GM12878 (cell line): ENCODE results near the gene TM9SF4. TPM values are rescaled to one million over a fixed set of nuclear protein-coding genes. Genes with fewer than 3 reads are reported as not detected.

Source experiments
- ATAC-seq: fragments of 200-7000 bp; cut with Tn5 transposase; 3 replicates; pipeline ENCODE4 v1.9.1; 2020; ENCODE audit warnings: mild to moderate bottlenecking, moderate library complexity
- BruUV-seq: library from RNA; stranded (reverse); fragments of 400-500 nt; replicated peaks from 2 replicates; lab custom pipeline; 2021; lab: Mats Ljungman, UMichigan
- CTCF ChIA-PET: fragments of 300-600 bp; sonication (Branson Sonifier 250); formaldehyde crosslinking; extraction: SDS; loops from one replicate; lab custom pipeline; 2021; ENCODE audit warnings: inconsistent platforms; lab: Yijun Ruan, JAX
- POLR2A ChIA-PET: fragments of 350-600 bp; formaldehyde crosslinking; extraction: SDS; loops from one replicate; lab custom pipeline; 2021; ENCODE audit warnings: inconsistent platforms; lab: Charles Lee
- RAD21 ChIA-PET: fragments of 300-600 bp; sonication (Branson Sonifier 250); formaldehyde crosslinking; loops from one replicate; lab custom pipeline; 2023; ENCODE audit warnings: antibody characterized with exemption; ENCODE audit not compliant: unreplicated experiment; lab: Charles Lee
- SMC1A ChIA-PET: fragments of 300-600 bp; sonication (Branson Sonifier 250); formaldehyde crosslinking; loops from one replicate; lab custom pipeline; 2023; ENCODE audit not compliant: unreplicated experiment, uncharacterized antibody; lab: Charles Lee
- DNase-seq: peaks from one replicate; pipeline ENCODE4 v3.0.0-alpha.2; 2011; ENCODE audit warnings: low read depth, low spot score
- FAIRE-seq: peaks from 3 replicates; lab custom pipeline; 2011; peaks lifted over from hg19 to GRCh38; lab: Jason Lieb, UNC
- H2AFZ ChIP-seq: 2 replicates; pipeline ENCODE4 v1.6.0; 2011; ENCODE audit warnings: low read depth, low read length, control low read depth; ENCODE audit not compliant: control insufficient read depth
- H3K27ac ChIP-seq: 2 replicates; pipeline ENCODE4 v1.5.1; 2011; ENCODE audit warnings: control low read depth; ENCODE audit not compliant: control insufficient read depth, insufficient read depth
- H3K27me3 ChIP-seq, 2 experiments: replicated peaks in 1 of 2; 2 replicates each; pipeline versions ENCODE4 v1.6.0 to v1.6.1; 2011; ENCODE audit warnings: low read length in 1 of 2; ENCODE audit not compliant: control insufficient read depth in 2 of 2, insufficient read depth in 2 of 2
- H3K36me3 ChIP-seq, 2 experiments: 2 replicates each; pipeline ENCODE4 v1.5.1; 2011; ENCODE audit warnings: low read length in 1 of 2; ENCODE audit not compliant: control insufficient read depth in 2 of 2, insufficient read depth in 2 of 2
- H3K4me1 ChIP-seq: 2 replicates; pipeline ENCODE4 v1.6.1; 2011; ENCODE audit warnings: mild to moderate bottlenecking, low read length, moderate library complexity, mixed read lengths; ENCODE audit not compliant: control insufficient read depth, insufficient read depth
- H3K4me2 ChIP-seq: 2 replicates; pipeline ENCODE4 v1.6.0; 2011; ENCODE audit warnings: control low read depth; ENCODE audit not compliant: control insufficient read depth, insufficient read depth
- H3K4me3 ChIP-seq: fragments of 200-600 bp; sonication (generic); 2 replicates; pipeline ENCODE4 v1.5.1; 2016
- H3K79me2 ChIP-seq: 2 replicates; pipeline ENCODE4 v1.6.0; 2011; ENCODE audit warnings: low read length; ENCODE audit not compliant: control insufficient read depth, insufficient read depth
- H3K9ac ChIP-seq: 2 replicates; pipeline ENCODE4 v1.8.0; 2011; ENCODE audit warnings: low read length, control low read depth, mixed read lengths; ENCODE audit not compliant: control insufficient read depth, insufficient read depth
- H3K9me3 ChIP-seq: replicated peaks from 3 replicates; pipeline ENCODE4 v1.5.1; 2011; ENCODE audit warnings: mild to moderate bottlenecking, low read length; ENCODE audit not compliant: control insufficient read depth, insufficient read depth
- H4K20me1 ChIP-seq: 2 replicates; pipeline ENCODE4 v1.6.0; 2011; ENCODE audit not compliant: control insufficient read depth, insufficient read depth
- BRCA1 ChIP-seq: IDR thresholded peaks from 2 replicates; pipeline ENCODE4 v1.6.1; 2011; ENCODE audit warnings: low read depth, low read length, improper control_type of control experiment
- CREM ChIP-seq: IDR thresholded peaks from 2 replicates; pipeline ENCODE4 v1.6.1; 2014; ENCODE audit warnings: antibody characterized with exemption, low read depth
- DPF2 ChIP-seq: fragments of 450-650 bp; IDR thresholded peaks from 2 replicates; pipeline ENCODE4 v1.6.1; 2017; ENCODE audit warnings: mild to moderate bottlenecking
- ESRRA ChIP-seq: IDR thresholded peaks from 2 replicates; pipeline ENCODE4 v1.6.1; 2012; ENCODE audit warnings: mild to moderate bottlenecking, low read length, improper control_type of control experiment
- NFYB ChIP-seq: IDR thresholded peaks from 2 replicates; pipeline ENCODE4 v1.6.1; 2011; ENCODE audit warnings: low read depth, mild to moderate bottlenecking, low read length, improper control_type of control experiment, moderate library complexity; ENCODE audit not compliant: insufficient read depth
- NR2F1 ChIP-seq: fragments of 450-650 bp; conservative IDR thresholded peaks from 2 replicates; pipeline ENCODE4 v1.6.1; 2017; ENCODE audit warnings: mild to moderate bottlenecking
- POLR2A ChIP-seq: IDR thresholded peaks from 2 replicates; pipeline ENCODE4 v1.6.1; 2011; ENCODE audit warnings: low read depth, mild to moderate bottlenecking, low read length
- RFX5 ChIP-seq: IDR thresholded peaks from 2 replicates; pipeline ENCODE4 v1.6.1; 2011; ENCODE audit warnings: low read depth, low read length, improper control_type of control experiment
- TCF7 ChIP-seq: IDR thresholded peaks from 2 replicates; pipeline ENCODE4 v1.6.1; 2014; ENCODE audit warnings: antibody characterized with exemption, borderline replicate concordance
- ZNF24 ChIP-seq: fragments of 450-650 bp; IDR thresholded peaks from 2 replicates; pipeline ENCODE4 v1.6.1; 2017; ENCODE audit warnings: antibody characterized with exemption, mild to moderate bottlenecking
- ZNF384 ChIP-seq: IDR thresholded peaks from 2 replicates; pipeline ENCODE4 v1.6.1; 2012; ENCODE audit warnings: low read depth, mild to moderate bottlenecking, low read length, improper control_type of control experiment, borderline replicate concordance
- WGBS: methylation state at CpG from one replicate; pipeline ENCODE4 v1.1.6; 2016; ENCODE audit warnings: low lambda C conversion rate; ENCODE audit not compliant: insufficient replicate concordance, insufficient coverage; ENCODE audit errors: missing lambda C conversion rate; 5-methylcytosine and 5-hydroxymethylcytosine counted together
- in situ Hi-C: fragments of 300-500 bp; cut with MboI; formaldehyde crosslinking; loops from 9 replicates; pipeline ENCODE4 v1.14.3; 2018; ENCODE audit warnings: mixed read lengths
- intact Hi-C: fragments of 100-400 bp; cut with micrococcal nuclease; formaldehyde crosslinking; loops from one replicate; pipeline ENCODE4 v1.14.2; 2022; ENCODE audit not compliant: unreplicated experiment
- polyA plus RNA-seq, 11 experiments: library from polyadenylated mRNA; depleted of rRNA in 4 of 11; unstranded in 6 of 11; stranded (reverse) in 5 of 11; fragments of >200 nt; fragmentation: Nextera tagmentation in 4 of 11; fragmentation: Illumina TruSeq in 1 of 11; extraction: Ambion mirVana in 4 of 11; extraction: Trizol in 1 of 11; gene quantifications; 1 replicate in 1 of 11; 2 replicates in 10 of 11; pipeline versions ENCODE4 v1.2.1 to v1.2.3, GENCODE V29; 2011 to 2016; ENCODE audit warnings: inconsistent platforms in 2 of 11, missing spikeins in 2 of 11, low read depth in 1 of 11
- total RNA-seq, 4 experiments: library from RNA; depleted of rRNA in 3 of 4; stranded (reverse); fragments of >200 nt in 3 of 4; fragmentation: Illumina TruSeq in 1 of 4; extraction: Trizol in 1 of 4; gene quantifications; 2 replicates each; pipeline versions ENCODE4 v1.2.1 to v1.2.3, GENCODE V29; 2013 to 2021
- TF ChIP-seq, protein P1 (sequence below): IDR thresholded peaks from 2 replicates; pipeline ENCODE4 v1.6.1; 2011; ENCODE audit warnings: low read depth, mild to moderate bottlenecking, low read length, moderate library complexity, borderline replicate concordance; ENCODE audit errors: extremely low read depth
- TF ChIP-seq, protein P2 (sequence below): fragments of 450-650 bp; formaldehyde crosslinking; IDR thresholded peaks from 2 replicates; pipeline ENCODE4 v1.4.0; 2020; ENCODE audit warnings: mild to moderate bottlenecking, moderate library complexity
- TF ChIP-seq, protein P3 (sequence below), 3 experiments: IDR thresholded peaks in 2 of 3; conservative IDR thresholded peaks in 1 of 3; 2 replicates each; pipeline ENCODE4 v1.5.1; 2011; ENCODE audit warnings: low read depth in 3 of 3, low read length in 3 of 3, mild to moderate bottlenecking in 3 of 3, control low read depth in 2 of 3, moderate library complexity in 2 of 3, inconsistent platforms in 1 of 3, mixed read lengths in 1 of 3; ENCODE audit not compliant: control insufficient read depth in 2 of 3, insufficient read depth in 1 of 3; ENCODE audit errors: extremely low read depth in 1 of 3

TM9SF4 gene
- total and polyA plus RNA-seq, 10 of the 15 experiments (the other 5 are each of a cell fraction or from before 2014, with no cell fraction given): 8.5 to 47.8 (median 24.3) TPM

DNA sequence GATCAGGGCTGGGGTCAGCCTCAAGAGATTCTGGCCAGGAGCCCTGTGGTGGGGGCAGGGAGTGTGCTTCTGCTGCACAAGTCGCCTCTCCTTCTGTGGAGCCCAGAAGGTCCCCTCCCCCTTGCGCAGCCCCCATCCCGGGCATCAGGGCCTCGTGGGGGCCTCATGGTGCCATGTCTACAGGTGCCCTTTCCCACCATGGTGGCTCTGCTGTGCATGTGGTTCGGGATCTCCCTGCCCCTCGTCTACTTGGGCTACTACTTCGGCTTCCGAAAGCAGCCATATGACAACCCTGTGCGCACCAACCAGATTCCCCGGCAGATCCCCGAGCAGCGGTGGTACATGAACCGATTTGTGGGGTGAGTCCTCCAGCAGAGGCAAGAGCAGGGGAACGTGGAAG is 48.1 kb downstream of the TM9SF4 start:
- no peak overlapping the region for H2AFZ ChIP-seq
- H3K4me1 ChIP-seq: peaks cover 10% of the 10 kb centered on the region
- in situ Hi-C loops (no loop called here), intact Hi-C loops (no loop called here)
- TF ChIP-seq ZNF384 (no peak), CREM (no peak), RFX5 (no peak), ESRRA (no peak), ZNF24 (no peak), TCF7 (no peak)
- TF ChIP-seq, protein P1, sequence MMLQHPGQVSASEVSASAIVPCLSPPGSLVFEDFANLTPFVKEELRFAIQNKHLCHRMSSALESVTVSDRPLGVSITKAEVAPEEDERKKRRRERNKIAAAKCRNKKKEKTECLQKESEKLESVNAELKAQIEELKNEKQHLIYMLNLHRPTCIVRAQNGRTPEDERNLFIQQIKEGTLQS: no peak
- no peak for DNase-seq
- no peaks in the 10 kb centered on the region for H3K9me3 ChIP-seq
- no peak overlapping the region for H3K27ac ChIP-seq
- H3K4me3 ChIP-seq: no peak overlapping the region
- H3K79me2 ChIP-seq: no peaks in the 10 kb centered on the region
- ChIA-PET CTCF (no interaction called here), RAD21 (interaction anchor here (0.5 kb wide), 1 partner anchor 227 kb away, joined by 3 read pairs; no protein-coding TSS in a partner anchor), SMC1A (no interaction called here), POLR2A (no interaction called here)
- H4K20me1 ChIP-seq: no peaks in the 10 kb centered on the region
- no peak for FAIRE-seq
- H3K27me3 ChIP-seq: no peaks in the 10 kb centered on the region
- peaks cover 15 to 35% of the 10 kb centered on the region in 2 experiments for H3K36me3 ChIP-seq
- 98% methylated on average over 14 of the region's 14 CpGs for WGBS
- no peak overlapping the region for H3K9ac ChIP-seq
- H3K4me2 ChIP-seq: no peak overlapping the region
- no TSS peak for BruUV-seq
- ATAC-seq: no peak

DNA sequence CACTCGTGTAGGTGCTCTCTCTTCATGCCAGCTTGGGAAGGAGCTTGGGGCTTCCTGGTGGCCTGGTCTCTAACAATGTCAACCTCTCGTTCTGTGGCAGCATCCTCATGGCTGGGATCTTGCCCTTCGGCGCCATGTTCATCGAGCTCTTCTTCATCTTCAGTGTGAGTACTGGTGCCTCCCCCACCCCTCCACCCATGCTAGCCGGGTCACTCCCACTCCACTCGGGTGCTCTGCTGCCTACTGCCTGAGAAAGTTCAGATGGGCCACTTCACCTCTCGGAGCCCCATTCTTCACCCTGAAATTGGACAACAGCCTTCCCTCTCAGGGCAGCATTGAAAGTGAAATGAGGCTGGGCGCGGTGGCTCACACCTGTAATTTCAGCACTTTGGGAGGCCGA is 48.8 kb downstream of the TM9SF4 start:
- POLR2A ChIA-PET: no interaction called here
- H3K4me1 ChIP-seq: peaks cover 10% of the 10 kb centered on the region
- CTCF ChIA-PET: no interaction called here
- no peaks in the 10 kb centered on the region for H3K27me3 ChIP-seq
- intact Hi-C loops (no loop called here), in situ Hi-C loops (no loop called here)
- RAD21 ChIA-PET: no interaction called here
- DNase-seq (no peak), ATAC-seq (no peak), FAIRE-seq (no peak)
- no peaks in the 10 kb centered on the region for H3K9me3 ChIP-seq
- H3K27ac ChIP-seq: no peak overlapping the region
- no peaks in the 10 kb centered on the region for H3K79me2 ChIP-seq
- no peaks in the 10 kb centered on the region for H4K20me1 ChIP-seq
- no TSS peak for BruUV-seq
- 88% methylated on average over 11 of the region's 11 CpGs for WGBS
- no peak overlapping the region for H3K9ac ChIP-seq
- SMC1A ChIA-PET: no interaction called here
- no peak overlapping the region for H2AFZ ChIP-seq
- no peak overlapping the region for H3K4me2 ChIP-seq
- peaks cover 13 to 32% of the 10 kb centered on the region in 2 experiments for H3K36me3 ChIP-seq
- no peak overlapping the region for H3K4me3 ChIP-seq
- TF ChIP-seq, protein P2, sequence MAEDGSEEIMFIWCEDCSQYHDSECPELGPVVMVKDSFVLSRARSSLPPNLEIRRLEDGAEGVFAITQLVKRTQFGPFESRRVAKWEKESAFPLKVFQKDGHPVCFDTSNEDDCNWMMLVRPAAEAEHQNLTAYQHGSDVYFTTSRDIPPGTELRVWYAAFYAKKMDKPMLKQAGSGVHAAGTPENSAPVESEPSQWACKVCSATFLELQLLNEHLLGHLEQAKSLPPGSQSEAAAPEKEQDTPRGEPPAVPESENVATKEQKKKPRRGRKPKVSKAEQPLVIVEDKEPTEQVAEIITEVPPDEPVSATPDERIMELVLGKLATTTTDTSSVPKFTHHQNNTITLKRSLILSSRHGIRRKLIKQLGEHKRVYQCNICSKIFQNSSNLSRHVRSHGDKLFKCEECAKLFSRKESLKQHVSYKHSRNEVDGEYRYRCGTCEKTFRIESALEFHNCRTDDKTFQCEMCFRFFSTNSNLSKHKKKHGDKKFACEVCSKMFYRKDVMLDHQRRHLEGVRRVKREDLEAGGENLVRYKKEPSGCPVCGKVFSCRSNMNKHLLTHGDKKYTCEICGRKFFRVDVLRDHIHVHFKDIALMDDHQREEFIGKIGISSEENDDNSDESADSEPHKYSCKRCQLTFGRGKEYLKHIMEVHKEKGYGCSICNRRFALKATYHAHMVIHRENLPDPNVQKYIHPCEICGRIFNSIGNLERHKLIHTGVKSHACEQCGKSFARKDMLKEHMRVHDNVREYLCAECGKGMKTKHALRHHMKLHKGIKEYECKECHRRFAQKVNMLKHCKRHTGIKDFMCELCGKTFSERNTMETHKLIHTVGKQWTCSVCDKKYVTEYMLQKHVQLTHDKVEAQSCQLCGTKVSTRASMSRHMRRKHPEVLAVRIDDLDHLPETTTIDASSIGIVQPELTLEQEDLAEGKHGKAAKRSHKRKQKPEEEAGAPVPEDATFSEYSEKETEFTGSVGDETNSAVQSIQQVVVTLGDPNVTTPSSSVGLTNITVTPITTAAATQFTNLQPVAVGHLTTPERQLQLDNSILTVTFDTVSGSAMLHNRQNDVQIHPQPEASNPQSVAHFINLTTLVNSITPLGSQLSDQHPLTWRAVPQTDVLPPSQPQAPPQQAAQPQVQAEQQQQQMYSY (CRISPR knock-in tag): no peak
- TF ChIP-seq NR2F1: no peak
- no peak for TF ChIP-seq BRCA1
- TF ChIP-seq DPF2: no peak
- no peak for TF ChIP-seq NFYB
- TF ChIP-seq POLR2A: no peak
- TF ChIP-seq, protein P3, sequence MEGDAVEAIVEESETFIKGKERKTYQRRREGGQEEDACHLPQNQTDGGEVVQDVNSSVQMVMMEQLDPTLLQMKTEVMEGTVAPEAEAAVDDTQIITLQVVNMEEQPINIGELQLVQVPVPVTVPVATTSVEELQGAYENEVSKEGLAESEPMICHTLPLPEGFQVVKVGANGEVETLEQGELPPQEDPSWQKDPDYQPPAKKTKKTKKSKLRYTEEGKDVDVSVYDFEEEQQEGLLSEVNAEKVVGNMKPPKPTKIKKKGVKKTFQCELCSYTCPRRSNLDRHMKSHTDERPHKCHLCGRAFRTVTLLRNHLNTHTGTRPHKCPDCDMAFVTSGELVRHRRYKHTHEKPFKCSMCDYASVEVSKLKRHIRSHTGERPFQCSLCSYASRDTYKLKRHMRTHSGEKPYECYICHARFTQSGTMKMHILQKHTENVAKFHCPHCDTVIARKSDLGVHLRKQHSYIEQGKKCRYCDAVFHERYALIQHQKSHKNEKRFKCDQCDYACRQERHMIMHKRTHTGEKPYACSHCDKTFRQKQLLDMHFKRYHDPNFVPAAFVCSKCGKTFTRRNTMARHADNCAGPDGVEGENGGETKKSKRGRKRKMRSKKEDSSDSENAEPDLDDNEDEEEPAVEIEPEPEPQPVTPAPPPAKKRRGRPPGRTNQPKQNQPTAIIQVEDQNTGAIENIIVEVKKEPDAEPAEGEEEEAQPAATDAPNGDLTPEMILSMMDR (IDR thresholded peaks at IDR 0.05 in 2 of 3, conservative IDR thresholded peaks at IDR 0.05 in 1 of 3; ENCODE audit: control insufficient read depth in 2 of 3, extremely low read depth in 1 of 3, insufficient read depth in 1 of 3, low read depth in 3 of 3, low read length in 3 of 3): no peak
